ENCODE measurements around the gene YEATS4. TPM values are rescaled to one million over a fixed set of nuclear protein-coding genes. Genes with fewer than 3 reads are reported as not detected.

YEATS4 gene
- polyA plus RNA-seq, 1 donor from 2014 or later = 29.8 TPM

GRCh38 chr12:69396963-69397362, 37.4 kb downstream of the YEATS4 start:
- Mint-ChIP-seq H3K36me3 (peaks cover 16% of the 10 kb centered on the region), H3K27ac (no peak overlapping the region), H3K4me1 (no peaks in the 10 kb centered on the region), H3K4me3 (no peak overlapping the region), H3K27me3 (no peaks in the 10 kb centered on the region), H3K9me3 (peaks cover 0 to 13% (median 4%) of the 10 kb centered on the region in 3 donors)

- H3K4me1 Mint-ChIP-seq = no peaks in the 10 kb centered on the region
- H3K27ac Mint-ChIP-seq = no peak overlapping the region
- no peaks in the 10 kb centered on the region for H3K27me3 Mint-ChIP-seq
- peaks cover 15% of the 10 kb centered on the region for H3K36me3 Mint-ChIP-seq
- peaks cover 0 to 13% (median 4%) of the 10 kb centered on the region in 3 donors for H3K9me3 Mint-ChIP-seq
- H3K4me3 Mint-ChIP-seq = no peak overlapping the region
Observed at GRCh38 chr12:69397978-69398377, 38.4 kb downstream of the YEATS4 start.

- Mint-ChIP-seq H3K4me3 (no peak overlapping the region), H3K27ac (no peak overlapping the region), H3K27me3 (no peaks in the 10 kb centered on the region), H3K9me3 (peaks cover 0 to 12% (median 4%) of the 10 kb centered on the region in 3 donors), H3K36me3 (peaks cover 7% of the 10 kb centered on the region), H3K4me1 (no peaks in the 10 kb centered on the region)
Observed at GRCh38 chr12:69401940-69402339, 42.4 kb downstream of the YEATS4 start.

GRCh38 chr12:69404851-69405565, 45.5 kb downstream of the YEATS4 start:
- H3K4me3 Mint-ChIP-seq = no peak overlapping the region
- H3K27ac Mint-ChIP-seq = no peak overlapping the region
- no peaks in the 10 kb centered on the region for H3K36me3 Mint-ChIP-seq
- no peaks in the 10 kb centered on the region for H3K27me3 Mint-ChIP-seq
- no peaks in the 10 kb centered on the region for H3K4me1 Mint-ChIP-seq
- peaks cover 0 to 6% (median 0%) of the 10 kb centered on the region in 3 donors for H3K9me3 Mint-ChIP-seq

GRCh38 chr12:69405566-69405865, 46.0 kb downstream of the YEATS4 start:
- no peaks in the 10 kb centered on the region for H3K4me1 Mint-ChIP-seq
- no peak overlapping the region for H3K4me3 Mint-ChIP-seq
- H3K9me3 Mint-ChIP-seq = peaks cover 0 to 6% (median 0%) of the 10 kb centered on the region in 3 donors
- no peaks in the 10 kb centered on the region for H3K36me3 Mint-ChIP-seq
- H3K27ac Mint-ChIP-seq = no peak overlapping the region
- H3K27me3 Mint-ChIP-seq = no peaks in the 10 kb centered on the region

GRCh38 chr12:69406217-69406616, 46.7 kb downstream of the YEATS4 start:
- no peaks in the 10 kb centered on the region for H3K36me3 Mint-ChIP-seq
- no peak overlapping the region for H3K4me3 Mint-ChIP-seq
- H3K4me1 Mint-ChIP-seq = no peaks in the 10 kb centered on the region
- H3K27ac Mint-ChIP-seq = no peak overlapping the region
- H3K27me3 Mint-ChIP-seq = no peaks in the 10 kb centered on the region
- peaks cover 0 to 6% (median 0%) of the 10 kb centered on the region in 3 donors for H3K9me3 Mint-ChIP-seq

- peaks cover 3% of the 10 kb centered on the region for H3K36me3 Mint-ChIP-seq
- no peaks in the 10 kb centered on the region for H3K4me1 Mint-ChIP-seq
- no peaks in the 10 kb centered on the region for H3K9me3 Mint-ChIP-seq
- H3K4me3 Mint-ChIP-seq = no peak overlapping the region
- no peak overlapping the region for H3K27ac Mint-ChIP-seq
- H3K27me3 Mint-ChIP-seq = no peaks in the 10 kb centered on the region
Observed at GRCh38 chr12:69410571-69410970, 51.0 kb downstream of the YEATS4 start.

- H3K36me3 Mint-ChIP-seq = peaks cover 3% of the 10 kb centered on the region
- no peaks in the 10 kb centered on the region for H3K9me3 Mint-ChIP-seq
- H3K27ac Mint-ChIP-seq = no peak overlapping the region
- H3K4me1 Mint-ChIP-seq = no peaks in the 10 kb centered on the region
- no peak overlapping the region for H3K4me3 Mint-ChIP-seq
- H3K27me3 Mint-ChIP-seq = no peaks in the 10 kb centered on the region
Observed at GRCh38 chr12:69412655-69413054, 53.1 kb downstream of the YEATS4 start.

- peaks cover 0 to 1% (median 0%) of the 10 kb centered on the region in 3 donors for H3K9me3 Mint-ChIP-seq
- H3K4me3 Mint-ChIP-seq = no peak overlapping the region
- H3K36me3 Mint-ChIP-seq = peaks cover 6% of the 10 kb centered on the region
- no peak overlapping the region for H3K27ac Mint-ChIP-seq
- H3K4me1 Mint-ChIP-seq = no peaks in the 10 kb centered on the region
- no peaks in the 10 kb centered on the region for H3K27me3 Mint-ChIP-seq
Observed at GRCh38 chr12:69415471-69416275, 56.1 kb downstream of the YEATS4 start.

GRCh38 chr12:69417231-69417630, 57.7 kb downstream of the YEATS4 start:
- peaks cover 0 to 3% (median 0%) of the 10 kb centered on the region in 3 donors for H3K9me3 Mint-ChIP-seq
- peaks cover 6% of the 10 kb centered on the region for H3K36me3 Mint-ChIP-seq
- no peaks in the 10 kb centered on the region for H3K27me3 Mint-ChIP-seq
- no peaks in the 10 kb centered on the region for H3K4me1 Mint-ChIP-seq
- no peak overlapping the region for H3K4me3 Mint-ChIP-seq
- no peak overlapping the region for H3K27ac Mint-ChIP-seq

GRCh38 chr12:69417741-69418167, 58.2 kb downstream of the YEATS4 start:
- H3K9me3 Mint-ChIP-seq = peaks cover 0 to 3% (median 0%) of the 10 kb centered on the region in 3 donors
- H3K27me3 Mint-ChIP-seq = no peaks in the 10 kb centered on the region
- H3K27ac Mint-ChIP-seq = no peak overlapping the region
- peaks cover 4% of the 10 kb centered on the region for H3K36me3 Mint-ChIP-seq
- no peaks in the 10 kb centered on the region for H3K4me1 Mint-ChIP-seq
- no peak overlapping the region for H3K4me3 Mint-ChIP-seq

GRCh38 chr12:69419701-69420100, 60.2 kb downstream of the YEATS4 start:
- H3K4me3 Mint-ChIP-seq = no peak overlapping the region
- H3K27ac Mint-ChIP-seq = no peak overlapping the region
- H3K4me1 Mint-ChIP-seq = no peaks in the 10 kb centered on the region
- H3K36me3 Mint-ChIP-seq = peaks cover 3% of the 10 kb centered on the region
- peaks cover 0 to 3% (median 0%) of the 10 kb centered on the region in 3 donors for H3K9me3 Mint-ChIP-seq
- no peaks in the 10 kb centered on the region for H3K27me3 Mint-ChIP-seq

- Mint-ChIP-seq H3K9me3 (peaks cover 0 to 3% (median 0%) of the 10 kb centered on the region in 3 donors), H3K36me3 (peaks cover 3% of the 10 kb centered on the region), H3K27ac (no peak overlapping the region), H3K4me3 (no peak overlapping the region), H3K27me3 (no peaks in the 10 kb centered on the region), H3K4me1 (no peaks in the 10 kb centered on the region)
Observed at GRCh38 chr12:69421548-69421947, 62.0 kb downstream of the YEATS4 start.

- peaks cover 3% of the 10 kb centered on the region for H3K36me3 Mint-ChIP-seq
- no peak overlapping the region for H3K27ac Mint-ChIP-seq
- H3K4me1 Mint-ChIP-seq = no peaks in the 10 kb centered on the region
Observed at GRCh38 chr12:69423037-69423905, 63.7 kb downstream of the YEATS4 start.

GRCh38 chr12:69425417-69425816, 65.9 kb downstream of the YEATS4 start:
- no peak overlapping the region for H3K27ac Mint-ChIP-seq
- peaks cover 0 to 1% (median 0%) of the 10 kb centered on the region in 3 donors for H3K9me3 Mint-ChIP-seq
- no peaks in the 10 kb centered on the region for H3K27me3 Mint-ChIP-seq
- no peaks in the 10 kb centered on the region for H3K36me3 Mint-ChIP-seq
- no peaks in the 10 kb centered on the region for H3K4me1 Mint-ChIP-seq
- H3K4me3 Mint-ChIP-seq = no peak overlapping the region

More at GRCh38 chr12:69423037-69423905, 63.7 kb downstream of the YEATS4 start:
- Mint-ChIP-seq H3K9me3 (peaks cover 0 to 3% (median 0%) of the 10 kb centered on the region in 3 donors), H3K27me3 (no peaks in the 10 kb centered on the region), H3K4me3 (no peak overlapping the region)
